ENCODE results near the gene LRCH1. TPM values are rescaled to one million over a fixed set of nuclear protein-coding genes. Genes with fewer than 3 reads are reported as not detected.
"Not testable (repeated sequence)": the region's sequence is repeated elsewhere in the genome, so short reads cannot be mapped to it uniquely, and the experiment has no call there.

LRCH1 gene
- total RNA-seq, 2 experiments from 2014 or later: 17.4 to 18.2 TPM

DNA sequence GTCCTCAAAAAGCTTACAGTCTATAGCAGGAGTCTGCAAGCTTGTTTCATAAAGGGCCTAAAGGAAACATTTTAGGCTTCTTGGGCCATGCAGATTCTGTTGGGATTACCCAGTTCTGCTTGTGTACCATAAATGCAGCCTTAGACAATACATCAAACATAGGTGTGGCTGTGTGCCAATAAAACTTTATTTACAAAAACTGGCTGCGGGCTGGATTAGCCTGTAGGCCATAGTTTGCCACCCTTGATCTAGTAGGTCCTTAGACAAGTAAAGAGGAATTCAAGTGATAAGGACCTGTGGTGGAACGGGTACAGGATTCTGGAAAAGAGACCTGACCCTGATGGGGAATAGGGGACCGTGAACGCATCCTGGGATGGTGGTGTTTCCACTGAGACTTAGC is 192.1 kb downstream of the LRCH1 start:
- POLR2A ChIA-PET: no interaction called here
- DNase-seq: no peak
- no peak overlapping the region for H3K27ac Mint-ChIP-seq
- H3K4me3 Mint-ChIP-seq: no peak overlapping the region
- CTCF ChIA-PET: no interaction called here
- peaks cover 25% of the 10 kb centered on the region for H3K36me3 Mint-ChIP-seq (ENCODE audit: low read depth)
- no peaks in the 10 kb centered on the region for H3K4me1 Mint-ChIP-seq
- no peaks in the 10 kb centered on the region for H3K27me3 Mint-ChIP-seq
- no peaks in the 10 kb centered on the region for H3K9me3 Mint-ChIP-seq

DNA sequence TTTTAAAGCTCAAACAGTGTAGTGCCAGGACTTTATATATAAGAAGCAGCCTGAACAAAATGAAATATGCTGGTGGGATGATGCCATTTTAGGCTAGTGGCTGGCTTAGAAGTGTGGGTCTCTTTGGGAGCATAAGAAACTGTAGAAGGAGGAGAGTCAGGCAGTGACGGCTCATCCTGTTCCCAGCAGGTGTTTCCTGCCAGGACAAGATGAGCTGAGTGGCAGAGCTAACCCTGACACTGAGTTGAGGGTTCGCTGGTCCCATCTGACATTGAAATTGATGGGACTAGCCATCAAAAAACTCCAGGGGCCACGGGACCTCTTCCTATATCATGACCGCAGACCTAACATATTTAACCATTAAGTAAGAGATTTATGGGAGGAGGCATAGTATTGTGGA is 192.7 kb downstream of the LRCH1 start:
- POLR2A ChIA-PET: no interaction called here

DNA sequence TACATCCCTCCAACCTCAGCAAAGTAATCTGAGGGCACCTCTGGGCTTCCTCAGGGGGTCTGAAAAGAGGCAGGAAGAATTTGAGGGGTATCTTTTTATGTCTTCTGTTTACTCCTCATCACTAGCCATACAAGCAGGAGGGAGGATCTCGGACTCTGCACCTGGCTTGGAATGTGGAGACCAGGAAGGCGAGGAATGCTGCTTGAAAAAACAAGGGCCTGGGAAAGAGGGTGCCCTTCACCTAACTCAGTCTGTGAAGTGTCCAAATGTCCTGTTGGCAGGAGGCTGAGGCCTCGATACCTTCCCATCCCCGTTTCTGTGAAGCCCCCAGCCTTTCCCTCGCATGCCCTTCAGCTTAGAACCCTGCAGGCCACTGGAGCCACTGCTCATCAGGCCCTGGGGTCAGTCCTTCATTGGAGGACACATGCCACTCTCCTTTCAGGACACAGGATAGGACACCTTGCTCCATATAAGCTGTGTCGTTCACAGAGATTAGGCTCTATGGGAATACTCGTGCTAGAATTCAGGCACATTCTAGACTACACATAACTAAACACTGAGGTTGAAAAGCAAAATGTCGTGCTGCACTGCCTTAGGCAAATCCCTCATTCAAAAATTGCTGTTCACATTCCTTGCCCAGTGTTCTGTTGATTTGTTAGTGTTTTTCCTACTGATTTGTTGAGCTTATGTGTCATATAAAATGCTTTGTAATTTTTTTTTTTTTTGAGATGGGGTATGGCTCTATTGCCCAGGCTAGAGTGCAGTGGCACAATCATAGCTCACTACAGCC is 194.3 kb downstream of the LRCH1 start:
- Mint-ChIP-seq H3K9me3 (no peaks in the 10 kb centered on the region), H3K36me3 (ENCODE audit: low read depth) (peaks cover 33% of the 10 kb centered on the region), H3K27me3 (no peaks in the 10 kb centered on the region), H3K4me3 (no peak overlapping the region), H3K4me1 (peaks cover 17% of the 10 kb centered on the region), H3K27ac (no peak overlapping the region)
- CTCF ChIA-PET: interaction anchor here (0.6 kb wide), 1 partner anchor 268 kb away, joined by 4 read pairs; no protein-coding TSS in a partner anchor
- DNase-seq: no peak
- POLR2A ChIA-PET: no interaction called here

More for the DNA sequence above, 192.7 kb downstream of the LRCH1 start:
- CTCF ChIA-PET: no interaction called here
- H3K36me3 Mint-ChIP-seq (ENCODE audit: low read depth): peaks cover 31% of the 10 kb centered on the region
- H3K27ac Mint-ChIP-seq: no peak overlapping the region
- H3K4me3 Mint-ChIP-seq: no peak overlapping the region
- DNase-seq: no peak
- H3K4me1 Mint-ChIP-seq: peaks cover 4% of the 10 kb centered on the region
- H3K9me3 Mint-ChIP-seq: no peaks in the 10 kb centered on the region
- no peaks in the 10 kb centered on the region for H3K27me3 Mint-ChIP-seq

DNA sequence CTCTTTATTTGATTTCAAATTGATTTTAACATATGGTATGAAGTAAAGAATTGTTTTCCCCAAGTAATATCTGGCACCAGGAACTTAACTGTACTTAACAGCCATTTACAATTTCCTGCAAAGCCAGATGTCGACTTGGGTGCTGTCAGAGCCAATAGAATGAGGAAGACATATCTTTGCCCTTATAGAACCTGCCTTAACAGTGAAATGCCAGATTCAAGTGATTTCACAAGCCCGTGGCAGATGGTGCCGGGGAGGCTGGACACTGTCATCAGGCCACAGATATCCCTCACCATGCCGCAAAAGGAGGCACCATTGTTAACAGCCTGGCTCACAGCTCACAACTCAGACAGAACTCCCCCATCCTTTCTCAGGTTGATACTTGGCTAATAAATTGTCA is 195.3 kb downstream of the LRCH1 start:
- Mint-ChIP-seq H3K27ac (no peak overlapping the region), H3K36me3 (ENCODE audit: low read depth) (peaks cover 37% of the 10 kb centered on the region), H3K27me3 (no peaks in the 10 kb centered on the region), H3K9me3 (no peaks in the 10 kb centered on the region), H3K4me3 (no peak overlapping the region), H3K4me1 (peaks cover 25% of the 10 kb centered on the region)
- POLR2A ChIA-PET: no interaction called here
- CTCF ChIA-PET: interaction anchor here (0.6 kb wide), 1 partner anchor 270 kb away, joined by 4 read pairs; no protein-coding TSS in a partner anchor
- DNase-seq: no peak

DNA sequence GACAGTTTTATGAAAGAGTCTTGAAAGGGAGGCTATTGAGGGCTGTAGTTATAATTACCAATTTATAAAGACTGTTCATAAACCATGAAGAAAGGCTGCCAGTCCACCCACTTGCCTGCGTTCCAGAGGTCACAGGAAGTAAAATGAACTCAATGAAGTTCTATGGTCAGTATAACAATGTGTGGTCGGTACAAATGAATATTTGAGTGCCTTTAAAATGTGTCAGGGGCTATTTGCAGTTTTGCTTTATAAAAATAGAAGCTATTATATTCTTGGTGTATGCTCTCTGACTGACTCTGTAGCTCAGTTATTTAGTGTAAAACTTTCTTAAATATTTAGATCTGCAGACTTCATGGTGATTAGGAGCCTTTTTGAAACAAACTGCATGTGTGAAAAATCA is 197.0 kb downstream of the LRCH1 start:
- peaks cover 36% of the 10 kb centered on the region for H3K4me1 Mint-ChIP-seq
- CTCF ChIA-PET: interaction anchor here (0.7 kb wide), 1 partner anchor 43 kb away, joined by 3 read pairs; no protein-coding TSS in a partner anchor

DNA sequence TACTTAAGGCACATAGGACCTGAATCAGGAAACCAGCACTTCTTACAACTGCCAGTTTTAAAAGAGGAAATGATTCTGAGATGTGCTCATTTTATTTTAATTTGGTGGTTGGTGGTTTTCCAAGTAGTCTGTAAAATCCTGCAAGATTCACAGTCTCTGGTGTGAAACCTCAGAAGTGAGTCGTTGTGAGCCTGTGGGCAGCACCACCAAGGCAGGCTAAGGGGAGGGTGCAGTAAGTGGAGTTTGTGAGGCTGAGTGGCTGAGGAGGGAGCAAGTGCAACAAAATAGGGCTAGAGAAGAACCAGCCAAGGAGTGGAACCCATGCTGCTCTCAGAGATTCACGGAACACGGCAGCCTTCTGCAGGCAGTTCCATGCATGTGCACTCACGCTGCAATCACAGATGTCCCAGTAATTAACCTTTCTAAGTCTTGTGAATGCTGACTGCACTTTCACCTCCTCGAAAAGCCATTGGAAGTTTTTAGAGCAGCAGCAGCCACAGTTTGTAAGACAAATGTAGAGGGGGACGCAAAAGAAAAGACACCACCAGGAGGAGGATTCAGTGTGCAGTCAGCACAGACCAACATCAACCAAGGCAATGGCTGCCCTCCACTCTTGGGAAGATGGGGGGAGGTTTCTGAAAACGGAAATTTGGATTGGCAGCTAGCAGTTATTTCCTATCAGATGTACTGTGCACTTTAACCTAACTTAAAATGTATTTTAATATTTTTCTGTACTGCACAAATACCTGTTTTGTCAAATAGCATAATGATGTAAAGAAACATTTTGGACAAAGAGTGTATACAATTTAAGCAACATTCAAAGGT is 199.1 kb downstream of the LRCH1 start:
- peak overlapping the region; percentile 84 for H3K27ac Mint-ChIP-seq
- peaks cover 36% of the 10 kb centered on the region for H3K4me1 Mint-ChIP-seq
- POLR2A ChIA-PET: no interaction called here

More for the DNA sequence above, 197.0 kb downstream of the LRCH1 start:
- no peak overlapping the region for H3K4me3 Mint-ChIP-seq
- peaks cover 37% of the 10 kb centered on the region for H3K36me3 Mint-ChIP-seq (ENCODE audit: low read depth)
- no peaks in the 10 kb centered on the region for H3K9me3 Mint-ChIP-seq
- POLR2A ChIA-PET: no interaction called here
- no peak overlapping the region for H3K27ac Mint-ChIP-seq
- no peaks in the 10 kb centered on the region for H3K27me3 Mint-ChIP-seq
- DNase-seq: no peak

DNA sequence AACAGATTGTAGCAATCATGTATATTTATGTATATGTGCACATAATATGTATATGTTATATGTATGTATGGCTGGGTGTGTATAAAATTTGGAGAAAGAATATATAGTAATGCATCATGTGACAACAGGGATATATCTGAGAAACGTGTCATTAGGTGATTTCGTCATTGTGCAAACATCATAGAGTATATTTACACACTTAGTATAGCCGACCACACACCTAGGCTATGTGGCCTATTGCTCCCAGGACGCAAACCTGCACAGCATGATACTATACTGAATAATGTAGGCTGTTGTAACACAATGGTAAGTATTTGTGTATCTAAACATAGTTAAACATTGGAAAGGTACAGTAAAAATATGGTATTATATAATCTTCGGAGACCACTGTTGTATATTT is 200.2 kb downstream of the LRCH1 start:
- no peaks in the 10 kb centered on the region for H3K9me3 Mint-ChIP-seq
- CTCF ChIA-PET: interaction anchor here (1.0 kb wide), 1 partner anchor 96 kb away, joined by 3 read pairs; no protein-coding TSS in a partner anchor
- no peak overlapping the region for H3K4me3 Mint-ChIP-seq
- no peak overlapping the region for H3K27ac Mint-ChIP-seq
- H3K27me3 Mint-ChIP-seq: peaks cover 1% of the 10 kb centered on the region
- POLR2A ChIA-PET: no interaction called here
- no peak for DNase-seq
- H3K36me3 Mint-ChIP-seq (ENCODE audit: low read depth): peaks cover 27% of the 10 kb centered on the region
- peaks cover 38% of the 10 kb centered on the region for H3K4me1 Mint-ChIP-seq

More for the DNA sequence above, 199.1 kb downstream of the LRCH1 start:
- no peaks in the 10 kb centered on the region for H3K27me3 Mint-ChIP-seq
- peak; percentile 68 for DNase-seq
- H3K4me3 Mint-ChIP-seq: peak overlapping the region; percentile 11
- CTCF ChIA-PET: interaction anchor here (0.9 to 1.0 kb wide), 2 partner anchors 26 to 201 kb away, joined by 3 read pairs; no protein-coding TSS in a partner anchor
- H3K9me3 Mint-ChIP-seq: no peaks in the 10 kb centered on the region
- peaks cover 27% of the 10 kb centered on the region for H3K36me3 Mint-ChIP-seq (ENCODE audit: low read depth)

DNA sequence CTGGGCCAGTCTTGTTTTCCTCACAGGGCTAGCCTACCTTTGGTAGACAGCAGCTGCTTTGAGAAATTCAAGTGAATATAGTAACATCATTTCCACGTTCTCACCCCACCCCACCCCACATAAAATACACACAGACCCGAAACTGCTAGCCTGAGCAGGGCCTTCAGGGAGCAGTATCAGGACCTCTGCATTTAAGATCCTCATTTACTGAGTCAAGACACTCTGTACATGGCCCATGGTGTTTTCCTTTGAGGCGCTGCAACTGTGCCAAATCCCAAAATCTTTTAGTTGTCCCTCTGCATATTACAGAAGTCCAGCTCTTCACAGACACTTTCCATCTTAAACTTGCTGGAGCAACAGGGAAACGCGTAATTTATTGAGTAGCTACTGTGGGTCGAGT is 200.9 kb downstream of the LRCH1 start:
- peaks cover 27% of the 10 kb centered on the region for H3K36me3 Mint-ChIP-seq (ENCODE audit: low read depth)
- peaks cover 1% of the 10 kb centered on the region for H3K27me3 Mint-ChIP-seq
- CTCF ChIA-PET: interaction anchor here (0.6 to 1.0 kb wide), 2 partner anchors 95 to 103 kb away, joined by 3 read pairs; no protein-coding TSS in a partner anchor
- no peak overlapping the region for H3K4me3 Mint-ChIP-seq
- no peak for DNase-seq
- POLR2A ChIA-PET: no interaction called here
- no peaks in the 10 kb centered on the region for H3K9me3 Mint-ChIP-seq
- no peak overlapping the region for H3K27ac Mint-ChIP-seq
- peaks cover 40% of the 10 kb centered on the region for H3K4me1 Mint-ChIP-seq

DNA sequence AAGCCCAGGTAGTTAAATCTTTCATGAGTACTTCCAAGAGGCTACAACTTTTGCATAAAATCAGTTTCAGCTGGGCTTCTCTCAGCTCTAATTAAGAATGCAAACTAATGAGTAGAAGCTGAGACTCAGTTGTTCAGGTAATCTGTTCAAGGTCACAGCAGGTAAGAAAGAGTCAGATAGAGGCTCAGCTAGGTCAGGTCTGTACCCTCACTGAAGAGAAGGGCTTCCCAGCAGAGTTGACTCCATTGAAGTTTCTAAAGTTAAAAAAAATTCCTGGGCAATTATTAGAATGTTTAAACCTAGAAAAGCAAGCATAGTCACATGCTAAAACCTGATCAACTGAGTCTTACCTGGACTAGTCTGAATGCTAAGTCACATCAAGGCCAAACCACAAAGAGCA is 201.8 kb downstream of the LRCH1 start:
- Mint-ChIP-seq H3K36me3 (ENCODE audit: low read depth) (peaks cover 24% of the 10 kb centered on the region), H3K9me3 (no peaks in the 10 kb centered on the region), H3K27me3 (peaks cover 1% of the 10 kb centered on the region), H3K4me1 (peaks cover 44% of the 10 kb centered on the region), H3K4me3 (no peak overlapping the region), H3K27ac (no peak overlapping the region)
- no peak for DNase-seq
- POLR2A ChIA-PET: no interaction called here
- CTCF ChIA-PET: no interaction called here

DNA sequence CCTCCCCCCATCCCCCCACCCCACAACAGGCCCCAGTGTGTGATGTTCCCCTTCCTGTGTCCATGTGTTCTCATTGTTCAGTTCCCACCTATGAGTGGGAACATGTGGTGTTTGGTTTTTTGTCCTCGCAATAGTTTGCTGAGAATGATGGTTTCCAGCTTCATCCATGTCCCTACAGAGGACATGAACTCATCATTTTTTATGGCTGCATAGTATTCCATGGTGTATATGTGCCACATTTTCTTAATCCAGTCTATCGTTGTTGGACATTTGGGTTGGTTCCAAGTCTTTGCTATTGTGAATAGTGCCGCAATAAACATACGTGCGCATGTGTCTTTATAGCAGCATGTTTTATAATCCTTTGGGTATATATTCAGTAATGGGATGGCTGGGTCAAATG is 202.5 kb downstream of the LRCH1 start:
- CTCF ChIA-PET, H3K27ac Mint-ChIP-seq, H3K9me3 Mint-ChIP-seq, H3K27me3 Mint-ChIP-seq, DNase-seq, POLR2A ChIA-PET, H3K4me3 Mint-ChIP-seq: not testable (repeated sequence)
- Mint-ChIP-seq H3K4me1 (peaks cover 42% of the 10 kb centered on the region), H3K36me3 (ENCODE audit: low read depth) (peaks cover 20% of the 10 kb centered on the region)

DNA sequence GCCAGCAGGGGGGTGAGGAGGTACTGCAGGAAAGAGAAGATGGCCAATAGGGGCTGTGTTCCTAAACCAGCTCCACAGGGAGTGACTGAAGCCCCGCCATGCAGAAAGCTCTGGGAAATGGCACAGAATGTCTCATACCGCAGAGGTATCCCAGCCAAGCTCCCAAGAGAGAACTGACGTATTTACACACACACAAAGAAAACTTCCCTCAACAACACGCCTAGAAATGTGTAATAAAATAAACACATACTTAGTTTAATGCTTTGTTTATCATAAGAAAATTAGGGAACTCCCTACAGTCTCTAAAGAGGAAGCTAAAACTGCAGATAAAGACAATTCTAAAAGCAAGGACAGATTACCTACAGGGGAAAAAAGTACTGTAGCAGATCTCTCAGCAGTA is 204.0 kb downstream of the LRCH1 start:
- Mint-ChIP-seq H3K4me3 (no peak overlapping the region), H3K27me3 (peaks cover 1% of the 10 kb centered on the region), H3K27ac (no peak overlapping the region), H3K9me3 (no peaks in the 10 kb centered on the region), H3K4me1 (peaks cover 29% of the 10 kb centered on the region), H3K36me3 (ENCODE audit: low read depth) (peaks cover 13% of the 10 kb centered on the region)
- POLR2A ChIA-PET: no interaction called here
- CTCF ChIA-PET: no interaction called here
- DNase-seq: no peak

DNA sequence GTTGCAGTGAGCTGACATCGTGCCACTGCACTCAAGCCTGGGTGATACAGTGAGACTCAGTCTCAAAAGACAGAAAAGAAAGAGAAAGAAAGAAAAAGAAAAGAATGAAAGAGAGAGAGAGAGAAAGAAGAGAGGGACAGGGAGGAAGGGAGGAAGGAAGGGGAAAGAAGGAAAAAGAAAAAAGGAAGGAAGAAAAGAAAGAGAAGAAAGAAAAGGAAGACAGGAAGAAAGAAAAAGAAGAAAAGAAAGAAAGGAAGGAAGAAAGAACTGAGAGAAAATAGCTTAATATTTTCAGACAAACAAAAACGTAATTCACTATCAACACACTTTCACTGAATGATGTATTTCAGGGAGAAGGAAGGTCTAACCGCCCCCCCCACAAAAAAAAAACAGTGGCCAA is 204.7 kb downstream of the LRCH1 start:
- Mint-ChIP-seq H3K4me1 (peaks cover 24% of the 10 kb centered on the region), H3K27me3 (peaks cover 1% of the 10 kb centered on the region), H3K9me3 (no peaks in the 10 kb centered on the region), H3K36me3 (ENCODE audit: low read depth) (peaks cover 10% of the 10 kb centered on the region), H3K27ac (no peak overlapping the region), H3K4me3 (no peak overlapping the region)
- POLR2A ChIA-PET: no interaction called here
- CTCF ChIA-PET: interaction anchor here (0.6 kb wide), 1 partner anchor 64 kb away, joined by 3 read pairs; no protein-coding TSS in a partner anchor
- no peak for DNase-seq

DNA sequence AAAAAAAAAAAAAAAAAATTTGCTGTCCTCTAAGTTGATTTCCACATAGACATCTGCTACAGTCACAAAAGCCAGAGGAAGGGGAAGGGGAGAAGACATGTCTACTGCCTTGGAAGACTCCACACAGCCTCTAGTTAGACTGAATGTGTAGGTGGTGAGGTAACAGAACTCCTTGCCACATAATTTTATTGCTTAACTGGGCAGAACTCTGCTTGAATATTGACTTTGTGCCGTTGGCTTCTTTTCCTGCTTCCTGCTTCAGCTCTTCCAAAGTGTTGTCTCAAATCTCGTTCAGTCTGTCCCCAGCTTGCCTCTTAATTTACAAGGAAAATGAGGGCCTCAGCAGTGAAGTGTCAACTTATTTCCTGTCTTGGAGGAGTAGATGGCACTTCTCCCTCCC is 206.9 kb downstream of the LRCH1 start:
- H3K27ac Mint-ChIP-seq: no peak overlapping the region

More for the DNA sequence above, 206.9 kb downstream of the LRCH1 start:
- ChIA-PET CTCF (no interaction called here), POLR2A (no interaction called here)
- Mint-ChIP-seq H3K4me3 (no peak overlapping the region), H3K9me3 (no peaks in the 10 kb centered on the region), H3K27me3 (peaks cover 1% of the 10 kb centered on the region), H3K4me1 (peaks cover 8% of the 10 kb centered on the region), H3K36me3 (ENCODE audit: low read depth) (peaks cover 2% of the 10 kb centered on the region)
- no peak for DNase-seq
